Measurements from ENCODE around the gene JDP2. TPM values are rescaled to one million over a fixed set of nuclear protein-coding genes. Genes with fewer than 3 reads are reported as not detected.

The JDP2 gene
- total RNA-seq, 1 donor from 2014 or later: 13.1 TPM

- Mint-ChIP-seq H3K4me1 (ENCODE audit: low read depth) (no peaks in the 10 kb centered on the region), H3K27me3 (peaks cover 2% of the 10 kb centered on the region), H3K27ac (no peak overlapping the region), H3K4me3 (ENCODE audit: low read depth) (no peak overlapping the region), H3K9me3 (ENCODE audit: low read depth) (no peaks in the 10 kb centered on the region), H3K36me3 (ENCODE audit: insufficient read depth) (no peaks in the 10 kb centered on the region)
- no peak for DNase-seq (ENCODE audit: low spot score, unreplicated experiment)
- TF ChIP-seq CTCF (IDR thresholded peaks at IDR 0.05; ENCODE audit: unreplicated experiment): no peak
Measured at GRCh38 chr14:75493592-75494087, 65.8 kb downstream of the JDP2 start.

DNA sequence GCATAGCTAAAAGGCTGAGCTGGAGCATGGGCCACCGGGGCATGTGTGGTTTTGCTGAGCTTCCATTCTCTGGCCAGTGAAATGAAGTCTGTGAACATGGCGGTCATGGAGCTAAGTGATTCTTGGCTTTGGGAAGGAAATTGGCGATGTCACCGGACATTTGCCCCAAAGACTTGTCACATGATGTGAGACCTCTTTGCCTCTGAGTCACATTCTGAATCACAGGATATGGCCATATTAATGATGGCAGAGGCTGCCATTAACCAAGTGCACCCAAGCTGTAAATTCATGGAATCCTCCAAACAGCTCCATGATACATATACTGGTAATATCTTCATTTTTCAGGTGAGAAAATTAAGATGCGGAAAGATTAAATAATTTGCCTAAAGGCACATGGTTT lies 67.1 kb downstream of the JDP2 start:
- H3K4me3 Mint-ChIP-seq (ENCODE audit: low read depth): no peak overlapping the region
- no peaks in the 10 kb centered on the region for H3K4me1 Mint-ChIP-seq (ENCODE audit: low read depth)
- no peak overlapping the region for H3K27ac Mint-ChIP-seq
- no peaks in the 10 kb centered on the region for H3K9me3 Mint-ChIP-seq (ENCODE audit: low read depth)
- H3K36me3 Mint-ChIP-seq (ENCODE audit: insufficient read depth): no peaks in the 10 kb centered on the region
- TF ChIP-seq CTCF (IDR thresholded peaks at IDR 0.05; ENCODE audit: unreplicated experiment): no peak
- no peaks in the 10 kb centered on the region for H3K27me3 Mint-ChIP-seq
- DNase-seq (ENCODE audit: low spot score, unreplicated experiment): no peak

DNA sequence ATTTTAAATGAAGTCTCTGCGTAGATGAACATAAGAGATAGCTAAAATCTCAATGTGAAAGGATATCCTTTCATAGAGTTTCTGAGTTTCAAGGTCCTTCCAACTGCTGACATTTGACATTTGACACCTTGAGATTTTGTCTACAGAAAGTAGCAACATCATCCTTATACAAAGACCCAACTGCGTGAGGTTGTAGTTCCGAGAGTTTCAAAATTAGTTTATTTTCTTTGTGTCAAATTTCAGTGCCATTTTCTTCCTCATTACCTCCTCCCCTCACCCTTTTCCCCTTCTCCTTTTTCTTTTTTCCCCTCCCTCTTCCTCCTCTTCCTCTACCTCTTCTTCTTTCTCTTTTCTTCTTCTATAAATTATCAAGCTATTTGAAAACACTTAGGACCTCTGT lies 67.6 kb downstream of the JDP2 start:
- Mint-ChIP-seq H3K4me1 (ENCODE audit: low read depth) (no peaks in the 10 kb centered on the region), H3K9me3 (ENCODE audit: low read depth) (no peaks in the 10 kb centered on the region), H3K4me3 (ENCODE audit: low read depth) (no peak overlapping the region), H3K36me3 (ENCODE audit: insufficient read depth) (no peaks in the 10 kb centered on the region), H3K27ac (no peak overlapping the region), H3K27me3 (no peaks in the 10 kb centered on the region)
- no peak for DNase-seq (ENCODE audit: low spot score, unreplicated experiment)
- no peak for TF ChIP-seq CTCF (IDR thresholded peaks at IDR 0.05; ENCODE audit: unreplicated experiment)

GRCh38 chr14:75495882-75496281 lies 68.1 kb downstream of the JDP2 start:
- H3K4me1 Mint-ChIP-seq (ENCODE audit: low read depth): no peaks in the 10 kb centered on the region
- H3K27ac Mint-ChIP-seq: no peak overlapping the region
- H3K9me3 Mint-ChIP-seq (ENCODE audit: low read depth): no peaks in the 10 kb centered on the region
- TF ChIP-seq CTCF (IDR thresholded peaks at IDR 0.05; ENCODE audit: unreplicated experiment): no peak
- DNase-seq (ENCODE audit: low spot score, unreplicated experiment): no peak
- H3K36me3 Mint-ChIP-seq (ENCODE audit: insufficient read depth): no peaks in the 10 kb centered on the region
- no peak overlapping the region for H3K4me3 Mint-ChIP-seq (ENCODE audit: low read depth)
- no peaks in the 10 kb centered on the region for H3K27me3 Mint-ChIP-seq

DNA sequence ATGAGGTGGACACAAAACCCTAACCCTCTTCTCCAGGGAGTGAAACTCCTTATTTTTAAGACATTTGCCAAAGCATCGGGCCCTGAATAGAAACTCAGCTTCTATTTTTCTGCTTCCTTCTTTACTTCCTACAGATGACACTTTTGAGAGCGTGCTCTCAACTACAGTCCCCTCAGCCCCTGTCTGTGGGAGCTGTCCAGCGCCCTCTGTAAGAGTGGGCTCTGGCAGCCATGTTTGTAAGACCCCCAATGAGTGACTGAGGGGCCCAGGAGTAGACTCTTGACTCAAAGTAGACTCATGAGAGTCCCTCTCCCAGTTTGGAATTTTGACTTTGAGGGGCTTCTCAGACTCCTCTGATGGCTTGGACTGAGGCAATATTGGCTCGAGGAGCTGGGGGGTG lies 68.9 kb downstream of the JDP2 start:
- Mint-ChIP-seq H3K4me1 (ENCODE audit: low read depth) (no peaks in the 10 kb centered on the region), H3K27me3 (no peaks in the 10 kb centered on the region), H3K4me3 (ENCODE audit: low read depth) (no peak overlapping the region), H3K9me3 (ENCODE audit: low read depth) (no peaks in the 10 kb centered on the region), H3K36me3 (ENCODE audit: insufficient read depth) (no peaks in the 10 kb centered on the region), H3K27ac (no peak overlapping the region)
- no peak for DNase-seq (ENCODE audit: low spot score, unreplicated experiment)
- no peak for TF ChIP-seq CTCF (IDR thresholded peaks at IDR 0.05; ENCODE audit: unreplicated experiment)

Measured in progenitor cell of endocrine pancreas (in vitro differentiated cells).